GM18519 (cell line): ENCODE measurements around the gene STRADA.
"Not testable (repeated sequence)": the region's sequence is repeated elsewhere in the genome, so short reads cannot be mapped to it uniquely, and the experiment has no call there.

ENCODE experiments used
- ATAC-seq: cut with Tn5 transposase; IDR thresholded peaks from one replicate; pipeline ENCODE4 v1.9.1; 2021; ENCODE audit warnings: mild to moderate bottlenecking, moderate library complexity; ENCODE audit not compliant: unreplicated experiment, low FRiP score

Gene STRADA

GRCh38 chr17:63758428-63758827 lies 16.8 kb upstream of the STRADA start:
- no peak for ATAC-seq

- no peak for ATAC-seq
Observed at GRCh38 chr17:63754046-63754445, 12.4 kb upstream of the STRADA start.

- ATAC-seq, result no peak
Observed at GRCh38 chr17:63753215-63753614, 11.6 kb upstream of the STRADA start.

- ATAC-seq, result no peak
Observed at GRCh38 chr17:63752707-63753106, 11.1 kb upstream of the STRADA start.

GRCh38 chr17:63751806-63752205 lies 10.2 kb upstream of the STRADA start:
- no peak for ATAC-seq

GRCh38 chr17:63741143-63741407 lies 524 bp downstream of the STRADA start:
- ATAC-seq, result no peak

- no peak for ATAC-seq
Observed at GRCh38 chr17:63740464-63741142, 996 bp downstream of the STRADA start.

GRCh38 chr17:63735691-63736090 lies 5.9 kb downstream of the STRADA start:
- ATAC-seq, result no peak

GRCh38 chr17:63722403-63722802 lies 19.2 kb downstream of the STRADA start:
- ATAC-seq, result no peak

- ATAC-seq, result not testable (repeated sequence)
Observed at GRCh38 chr17:63720194-63720593, 21.4 kb downstream of the STRADA start.

- no peak for ATAC-seq
Observed at GRCh38 chr17:63718988-63719387, 22.6 kb downstream of the STRADA start.

GRCh38 chr17:63716426-63716825 lies 25.2 kb downstream of the STRADA start:
- no peak for ATAC-seq

- no peak for ATAC-seq
Observed at GRCh38 chr17:63714550-63715277, 26.9 kb downstream of the STRADA start.

- no peak for ATAC-seq
Observed at GRCh38 chr17:63709110-63709509, 32.5 kb downstream of the STRADA start.

GRCh38 chr17:63707151-63707550 lies 34.4 kb downstream of the STRADA start:
- no peak for ATAC-seq

GRCh38 chr17:63706336-63707082 lies 35.1 kb downstream of the STRADA start:
- no peak for ATAC-seq

- no peak for ATAC-seq
Observed at GRCh38 chr17:63705657-63706056, 35.9 kb downstream of the STRADA start.

- no peak for ATAC-seq
Observed at GRCh38 chr17:63704836-63705235, 36.8 kb downstream of the STRADA start.

GRCh38 chr17:63704259-63704576 lies 37.4 kb downstream of the STRADA start:
- ATAC-seq, result no peak

GRCh38 chr17:63703556-63704258 lies 37.9 kb downstream of the STRADA start:
- ATAC-seq, result no peak

GRCh38 chr17:63703029-63703428 lies 38.6 kb downstream of the STRADA start:
- no peak for ATAC-seq
